DMS79 treated with DMSO at 0.1 percent for 48 hours (cell line): ENCODE results near the gene KRTAP10-5.
"Not testable (repeated sequence)": the region's sequence is repeated elsewhere in the genome, so short reads cannot be mapped to it uniquely, and the experiment has no call there.

Source experiments
- DNase-seq: peaks from one replicate; lab custom pipeline; 2025; lab: John Stamatoyannopoulos, UW

KRTAP10-5 gene

GRCh38 chr21:44611551-44611950 is 31.1 kb upstream of the KRTAP10-5 start:
- no peak for DNase-seq

DNA sequence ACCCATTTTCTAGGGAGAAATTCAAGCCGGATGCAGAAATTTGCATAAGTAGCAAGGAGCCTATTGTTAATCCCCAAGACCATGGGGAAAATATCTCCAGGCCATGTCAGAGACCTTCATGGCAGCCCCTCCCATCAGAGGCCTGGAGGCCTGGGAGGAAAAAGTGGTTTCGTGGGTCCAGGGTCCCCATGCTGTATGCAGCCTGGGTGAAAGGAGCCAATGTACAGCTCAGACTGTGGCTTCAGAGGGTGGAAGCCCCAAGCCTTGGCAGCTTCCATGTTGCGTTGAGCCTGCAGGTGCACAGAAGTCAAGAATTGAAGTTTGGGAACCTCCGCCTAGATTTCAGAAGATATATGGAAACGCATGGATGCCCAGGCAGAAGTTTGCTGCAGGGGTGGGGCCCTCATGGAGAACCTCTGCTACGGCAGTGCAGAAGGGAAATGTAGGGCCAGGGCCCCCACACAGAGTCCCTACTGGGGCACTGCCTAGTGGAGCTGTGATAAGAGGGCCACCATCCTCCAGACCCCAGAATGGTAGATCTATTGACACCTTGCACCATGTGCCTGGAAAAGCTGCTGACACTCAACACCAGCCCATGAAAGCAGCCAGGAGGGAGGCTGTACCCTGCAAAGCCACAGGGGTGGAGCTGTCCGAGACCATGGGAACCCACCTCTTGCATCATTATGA is 29.9 kb upstream of the KRTAP10-5 start:
- DNase-seq = not testable (repeated sequence)

- DNase-seq = no peak
These were observed 28.8 kb upstream of the KRTAP10-5 start for GRCh38 chr21:44609193-44609592.

GRCh38 chr21:44606495-44606894 is 26.1 kb upstream of the KRTAP10-5 start:
- DNase-seq = no peak

DNA sequence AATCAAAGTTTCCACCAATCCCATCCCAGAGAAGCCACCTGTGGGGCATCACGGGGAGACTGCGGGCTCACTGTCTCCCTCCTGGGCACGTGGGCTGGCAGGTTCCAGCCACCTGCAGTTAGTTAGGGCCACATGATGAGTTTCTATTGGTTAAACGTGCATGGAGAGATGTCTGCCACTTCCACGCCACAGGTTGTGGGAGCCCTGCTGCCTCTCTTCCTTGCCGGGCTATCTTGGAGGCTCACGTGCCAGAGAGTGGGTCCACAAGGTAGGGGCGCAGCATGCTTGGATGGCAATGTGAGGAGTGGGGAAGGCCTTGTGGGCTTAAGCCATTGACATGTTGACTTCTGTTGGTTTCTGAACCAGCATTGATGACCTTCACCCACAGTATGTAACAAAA is 23.5 kb upstream of the KRTAP10-5 start:
- DNase-seq = no peak

GRCh38 chr21:44603109-44603875 is 22.9 kb upstream of the KRTAP10-5 start:
- no peak for DNase-seq

GRCh38 chr21:44602463-44602850 is 22.1 kb upstream of the KRTAP10-5 start:
- no peak for DNase-seq

DNA sequence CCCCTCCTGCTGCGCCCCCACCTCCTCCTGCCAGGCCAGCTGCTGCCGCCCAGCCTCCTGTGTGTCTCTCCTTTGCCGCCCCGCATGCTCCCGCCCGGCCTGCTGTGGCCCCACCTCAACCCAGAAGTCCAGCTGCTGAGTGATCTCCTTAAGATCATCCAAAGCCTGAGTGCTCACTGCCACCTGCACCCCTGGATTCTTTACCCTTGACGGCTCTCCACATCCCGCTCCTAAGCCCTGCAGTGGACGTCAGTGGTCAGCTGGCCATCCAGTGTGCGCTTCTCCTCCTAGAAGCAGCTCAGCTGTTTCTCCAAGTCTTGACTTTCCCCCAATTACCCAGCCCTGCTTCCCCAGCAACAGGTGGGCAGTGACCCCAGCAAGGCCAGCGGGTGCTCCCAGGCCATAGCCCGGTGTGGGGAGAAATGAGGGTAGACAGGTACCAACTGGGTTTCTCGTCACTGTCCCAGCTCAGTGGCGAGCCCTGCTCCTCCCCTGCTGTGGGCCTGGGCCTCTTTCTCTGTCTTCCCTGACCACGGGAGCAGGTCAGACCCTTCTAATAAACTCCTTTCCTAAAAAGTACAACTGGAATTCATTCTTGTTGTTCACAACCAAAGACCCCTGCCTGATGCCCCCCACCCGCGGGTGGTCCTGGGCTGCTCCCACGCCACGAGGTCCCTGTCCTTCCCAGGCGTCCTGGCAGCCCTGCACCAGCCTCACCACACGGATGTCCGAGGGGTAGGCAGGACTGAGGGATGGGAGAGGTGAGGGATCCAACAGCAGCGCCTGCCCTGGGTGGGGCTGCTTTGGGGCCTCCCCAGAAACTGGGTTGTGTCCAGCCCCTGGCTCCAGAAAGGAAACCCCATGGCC is 21.4 kb upstream of the KRTAP10-5 start:
- no peak for DNase-seq

GRCh38 chr21:44601091-44601490 is 20.7 kb upstream of the KRTAP10-5 start:
- DNase-seq = not testable (repeated sequence)

GRCh38 chr21:44600118-44600978 is 19.9 kb upstream of the KRTAP10-5 start, which contains the start of gene KRTAP10-7:
KRTAP10-7 (plus strand) TSS chr21:44600597; CDS start chr21:44600622, 25 bp downstream.
- not testable (repeated sequence) for DNase-seq

DNA sequence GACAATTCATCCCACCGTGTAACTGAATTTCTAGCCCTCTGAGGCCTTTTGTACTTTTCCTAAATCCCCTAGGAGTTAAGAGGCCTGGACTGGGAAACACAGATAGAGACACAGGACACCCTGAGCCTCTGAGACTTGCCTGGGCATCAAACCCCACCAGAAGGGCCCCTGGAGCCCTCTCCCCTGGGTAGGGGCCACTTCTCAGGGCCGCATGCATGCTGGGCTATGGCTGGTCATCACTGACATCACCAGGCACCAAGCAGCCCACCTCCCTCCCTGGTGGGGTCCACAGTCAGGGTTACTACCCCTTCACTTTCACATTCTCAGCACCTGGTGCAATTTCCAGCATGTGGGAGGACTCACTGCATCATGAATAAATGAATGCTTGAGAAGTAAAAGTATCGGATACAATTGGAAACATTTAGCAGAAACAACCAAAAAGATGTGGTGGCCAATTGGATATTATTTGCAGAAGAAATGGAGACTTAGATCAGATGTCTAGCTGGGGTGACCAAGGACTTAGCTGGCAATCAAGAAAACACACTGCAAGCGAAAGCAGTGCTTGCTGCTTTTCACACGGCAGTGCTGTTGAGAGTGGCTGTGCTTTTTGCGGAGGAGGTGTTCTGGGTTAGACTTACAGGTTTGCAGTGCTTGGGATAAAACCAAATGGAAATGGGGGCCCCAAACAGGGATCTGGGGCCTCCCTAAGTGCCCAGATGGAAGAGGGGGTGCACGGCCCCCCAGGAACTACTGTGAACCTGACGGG is 19.0 kb upstream of the KRTAP10-5 start:
- DNase-seq = no peak

DNA sequence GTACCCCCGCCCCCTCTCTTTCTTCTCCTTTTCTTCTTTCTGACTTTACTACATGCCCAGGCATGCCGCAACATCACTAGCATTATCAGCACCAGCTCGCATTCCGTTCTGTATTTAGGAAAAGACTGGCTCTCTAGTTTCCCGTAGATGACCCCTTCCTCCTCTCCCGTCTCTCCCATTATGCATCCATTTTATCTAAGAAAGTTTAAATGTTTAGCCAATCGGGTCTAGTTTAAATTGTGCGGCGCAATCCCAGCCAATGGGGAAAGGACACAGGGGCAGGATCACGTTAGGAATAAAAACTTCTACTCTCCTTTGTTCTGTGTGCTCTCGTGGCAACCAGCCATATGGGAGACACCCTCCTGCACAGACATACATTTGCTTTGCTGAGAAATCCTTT is 17.7 kb upstream of the KRTAP10-5 start:
- no peak for DNase-seq

GRCh38 chr21:44596068-44596725 is 15.8 kb upstream of the KRTAP10-5 start:
- no peak for DNase-seq

DNA sequence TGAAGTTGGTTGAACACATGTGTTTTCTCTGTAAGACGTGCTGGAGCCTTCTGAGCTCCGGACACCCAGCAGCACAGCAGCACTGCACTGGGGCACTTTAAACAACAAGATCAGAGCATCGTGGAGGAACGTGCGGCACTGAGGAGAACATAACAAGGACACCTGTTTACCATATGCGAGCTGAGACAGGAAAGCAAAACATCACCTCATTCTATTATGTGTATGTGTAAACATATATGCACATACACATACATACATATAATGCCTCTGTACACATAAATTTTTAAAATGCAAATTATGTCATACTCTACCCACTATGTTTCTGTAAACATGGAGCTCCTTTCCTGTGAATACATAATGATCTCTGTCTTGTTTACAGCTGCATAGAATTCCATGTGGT is 15.1 kb upstream of the KRTAP10-5 start:
- DNase-seq = no peak

GRCh38 chr21:44594406-44594916 is 14.1 kb upstream of the KRTAP10-5 start:
- no peak for DNase-seq

GRCh38 chr21:44593598-44594405 is 13.4 kb upstream of the KRTAP10-5 start:
- peak; percentile 71 for DNase-seq

DNA sequence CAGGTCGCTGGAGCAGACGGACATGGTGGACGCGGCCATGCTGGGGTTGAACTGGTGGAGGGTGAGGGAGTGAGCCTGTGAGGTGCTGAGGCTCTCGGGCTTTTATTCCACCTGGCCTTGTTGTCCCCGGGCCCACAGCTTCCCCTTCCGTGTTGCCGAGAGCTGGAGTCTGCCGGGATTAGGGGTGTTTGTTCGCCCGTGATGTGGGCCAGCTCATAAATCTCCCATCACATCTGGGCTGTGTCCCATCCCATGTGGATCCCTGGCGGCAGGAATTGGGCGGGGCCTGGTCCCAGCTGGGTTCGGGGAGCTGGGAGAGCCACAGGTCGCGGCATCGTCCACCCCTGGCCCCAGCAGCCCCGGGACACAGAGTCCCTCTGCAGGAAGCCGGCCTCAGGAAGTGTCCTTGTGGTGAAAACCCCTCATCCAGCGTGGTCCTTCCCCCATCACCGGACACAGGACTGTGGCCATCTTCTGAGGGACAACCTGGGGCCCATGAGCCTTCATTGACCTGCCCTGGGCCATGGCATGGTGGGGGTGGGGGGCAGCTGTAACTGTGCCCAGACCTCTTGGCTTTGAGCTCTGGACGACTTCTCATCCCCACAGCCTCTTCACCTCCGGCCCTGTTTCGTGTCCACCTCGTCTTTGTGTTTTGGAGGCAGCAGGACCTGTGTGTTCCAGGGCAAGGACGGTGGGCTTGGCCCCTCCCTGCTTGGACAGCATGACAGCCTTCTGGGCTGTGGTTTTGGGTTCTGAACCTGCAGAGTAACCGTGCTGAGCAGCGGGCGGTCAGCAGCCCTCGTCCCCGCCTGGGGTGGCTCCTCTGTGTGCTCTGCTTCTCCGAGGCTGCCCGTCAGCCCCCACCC is 12.3 kb upstream of the KRTAP10-5 start, which contains the start of gene KRTAP10-6:
Gene KRTAP10-6, minus strand, starts transcription at position 60 of the 866 bp plus-strand sequence. Its CDS starts 21 bp downstream, at position 39.
- no peak for DNase-seq

DNA sequence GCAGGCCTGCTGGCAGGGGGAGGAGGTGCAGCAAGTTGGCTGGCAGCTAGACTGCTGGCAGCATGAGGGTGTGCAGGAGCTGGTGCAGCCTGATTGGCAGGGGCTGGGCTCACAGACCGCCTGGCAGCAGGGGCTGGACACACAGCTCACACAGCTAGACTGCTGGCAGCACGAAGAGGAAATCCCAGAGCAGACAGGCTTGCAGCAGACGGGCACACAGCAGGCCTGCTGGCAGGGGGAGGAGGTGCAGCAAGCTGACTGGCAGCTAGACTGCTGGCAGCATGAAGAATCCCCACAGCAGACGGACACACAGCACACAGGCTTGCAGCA is 11.4 kb upstream of the KRTAP10-5 start:
- DNase-seq = not testable (repeated sequence)
